GM21529 (cell line): ENCODE measurements around the gene SCN9A.
"Not testable (repeated sequence)": the region's sequence is repeated elsewhere in the genome, so short reads cannot be mapped to it uniquely, and the experiment has no call there.

Source experiments
- ATAC-seq: cut with Tn5 transposase; IDR thresholded peaks from one replicate; pipeline ENCODE4 v1.9.1; 2021; ENCODE audit not compliant: unreplicated experiment

Gene SCN9A

GRCh38 chr2:166375195-166375735 lies 479 bp downstream of the SCN9A start:
- ATAC-seq = no peak

DNA sequence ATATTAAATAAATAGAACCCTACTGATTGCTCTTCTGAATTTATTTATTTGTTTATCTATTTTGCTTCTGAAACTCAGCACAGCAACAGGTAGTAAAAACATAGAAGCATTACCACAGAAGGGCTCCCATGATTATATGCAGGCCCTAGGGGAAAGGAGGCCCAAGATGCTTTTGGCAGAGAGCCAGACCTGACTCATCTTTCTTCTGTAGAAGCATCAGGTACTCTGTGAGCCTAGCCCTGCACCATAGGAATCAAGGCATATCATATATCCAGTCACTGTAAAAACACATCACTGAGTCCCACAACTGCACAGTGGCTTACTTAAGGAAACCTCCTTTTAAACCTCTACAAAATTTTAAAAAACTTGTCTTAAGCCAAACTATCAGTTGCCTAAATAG lies 1.8 kb downstream of the SCN9A start:
- no peak for ATAC-seq

GRCh38 chr2:166373539-166373938 lies 2.2 kb downstream of the SCN9A start:
- no peak for ATAC-seq

- no peak for ATAC-seq
These were observed 2.6 kb downstream of the SCN9A start for GRCh38 chr2:166373105-166373504.

- ATAC-seq = no peak
These were observed 3.7 kb downstream of the SCN9A start for GRCh38 chr2:166372046-166372445.

- no peak for ATAC-seq
These were observed 9.8 kb downstream of the SCN9A start for GRCh38 chr2:166365803-166366420.

- no peak for ATAC-seq
These were observed 10.5 kb downstream of the SCN9A start for GRCh38 chr2:166365239-166365638.

- ATAC-seq = no peak
These were observed 11.1 kb downstream of the SCN9A start for GRCh38 chr2:166364476-166365161.

DNA sequence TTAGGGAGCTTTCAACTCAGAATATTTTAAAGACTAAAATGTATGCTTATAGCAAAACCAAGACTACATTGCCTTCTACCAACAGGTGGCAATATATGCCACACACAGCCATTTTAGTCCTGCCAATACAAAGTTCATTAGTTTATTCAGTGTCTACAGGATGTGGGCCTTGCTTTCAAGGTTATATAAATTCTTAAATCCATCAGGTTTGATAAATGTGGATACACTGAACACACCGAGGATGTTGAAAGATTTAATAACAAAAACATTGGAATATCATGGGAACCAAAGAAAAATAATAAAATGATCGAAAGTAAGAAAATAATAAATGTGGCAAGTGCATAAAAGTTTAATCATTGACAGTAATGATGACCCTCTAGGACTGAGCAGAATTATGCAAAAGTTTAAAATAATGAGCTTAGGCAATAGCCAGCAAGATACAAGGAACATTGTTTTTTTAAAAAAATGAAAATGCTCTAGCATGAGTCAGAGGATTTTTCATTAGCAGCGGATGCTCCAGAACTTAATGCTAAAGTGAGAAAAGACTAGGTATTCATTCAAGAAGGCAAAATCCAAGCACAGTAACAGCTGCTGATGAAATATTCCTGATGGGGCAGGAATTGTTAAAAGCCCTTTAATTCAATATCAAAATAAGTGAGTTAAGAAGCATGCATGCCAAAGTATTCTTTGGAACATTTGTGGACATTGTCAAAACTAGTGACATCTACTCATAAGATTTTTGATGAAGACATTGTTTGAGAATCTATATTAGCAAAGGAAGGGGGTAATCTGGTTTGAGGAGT lies 14.2 kb downstream of the SCN9A start:
- ATAC-seq = peak; percentile 66

DNA sequence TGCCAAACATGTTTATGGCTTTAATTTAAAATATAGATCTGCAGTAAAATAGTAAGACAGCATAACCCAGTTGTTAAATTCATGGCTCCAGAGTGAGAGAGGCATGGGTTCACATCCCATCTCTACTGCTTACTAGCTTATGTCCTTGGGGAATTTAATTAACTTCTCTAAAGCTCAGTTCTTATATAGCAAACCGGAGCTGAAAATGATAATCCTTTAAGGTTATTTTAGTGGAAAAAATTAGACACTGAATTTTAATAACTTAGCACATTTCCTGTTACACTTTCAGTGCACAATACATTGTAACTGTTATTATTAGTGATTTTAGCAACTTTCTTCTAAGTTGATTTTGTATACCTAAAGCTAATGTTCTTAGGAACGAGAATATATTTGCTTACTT lies 14.8 kb downstream of the SCN9A start:
- ATAC-seq = no peak

GRCh38 chr2:166360426-166360825 lies 15.3 kb downstream of the SCN9A start:
- ATAC-seq = no peak

GRCh38 chr2:166357950-166358321 lies 17.8 kb downstream of the SCN9A start:
- not testable (repeated sequence) for ATAC-seq

DNA sequence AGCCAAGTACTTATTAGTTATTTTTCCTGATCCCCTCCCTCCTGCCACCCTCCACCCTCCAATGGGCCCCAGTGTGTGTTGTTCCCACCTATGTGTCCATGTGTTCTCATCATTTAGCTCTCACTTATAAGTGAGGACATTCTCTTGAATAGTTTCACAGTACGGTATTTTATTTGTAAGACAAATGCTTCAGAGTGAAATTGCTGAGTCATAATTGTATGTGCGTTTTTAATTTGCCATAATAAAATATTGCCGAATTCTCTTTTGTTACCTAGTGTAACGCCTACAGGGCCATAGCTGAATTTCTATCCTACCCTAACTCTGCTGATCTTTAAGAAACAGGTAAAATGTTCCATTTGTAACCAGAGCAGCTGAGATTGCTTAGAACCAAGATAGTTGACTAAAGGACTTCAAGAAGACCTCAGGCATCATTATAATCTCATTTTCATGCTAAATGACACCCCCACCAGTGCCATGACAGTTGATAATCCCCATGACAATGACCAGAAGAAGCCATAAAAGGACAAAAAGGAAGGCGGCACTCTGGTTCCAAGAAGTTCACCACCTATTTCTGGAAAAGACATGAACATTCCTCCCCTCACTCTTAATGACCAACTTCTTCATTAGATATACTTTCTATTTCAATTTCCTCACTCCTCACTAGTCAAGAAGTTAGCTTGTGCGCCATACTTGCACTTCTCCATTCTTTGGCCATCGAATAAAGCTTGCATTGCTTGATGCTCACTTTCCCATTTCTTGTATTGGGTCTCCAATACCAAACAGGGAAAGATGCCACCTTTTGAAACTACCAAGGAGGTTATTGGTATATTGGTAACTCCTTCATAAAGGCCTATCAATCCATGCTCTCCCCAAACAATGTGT lies 18.4 kb downstream of the SCN9A start:
- ATAC-seq = no peak

- no peak for ATAC-seq
These were observed 24.4 kb downstream of the SCN9A start for GRCh38 chr2:166351319-166351718.

GRCh38 chr2:166350525-166350924 lies 25.2 kb downstream of the SCN9A start:
- ATAC-seq = no peak

DNA sequence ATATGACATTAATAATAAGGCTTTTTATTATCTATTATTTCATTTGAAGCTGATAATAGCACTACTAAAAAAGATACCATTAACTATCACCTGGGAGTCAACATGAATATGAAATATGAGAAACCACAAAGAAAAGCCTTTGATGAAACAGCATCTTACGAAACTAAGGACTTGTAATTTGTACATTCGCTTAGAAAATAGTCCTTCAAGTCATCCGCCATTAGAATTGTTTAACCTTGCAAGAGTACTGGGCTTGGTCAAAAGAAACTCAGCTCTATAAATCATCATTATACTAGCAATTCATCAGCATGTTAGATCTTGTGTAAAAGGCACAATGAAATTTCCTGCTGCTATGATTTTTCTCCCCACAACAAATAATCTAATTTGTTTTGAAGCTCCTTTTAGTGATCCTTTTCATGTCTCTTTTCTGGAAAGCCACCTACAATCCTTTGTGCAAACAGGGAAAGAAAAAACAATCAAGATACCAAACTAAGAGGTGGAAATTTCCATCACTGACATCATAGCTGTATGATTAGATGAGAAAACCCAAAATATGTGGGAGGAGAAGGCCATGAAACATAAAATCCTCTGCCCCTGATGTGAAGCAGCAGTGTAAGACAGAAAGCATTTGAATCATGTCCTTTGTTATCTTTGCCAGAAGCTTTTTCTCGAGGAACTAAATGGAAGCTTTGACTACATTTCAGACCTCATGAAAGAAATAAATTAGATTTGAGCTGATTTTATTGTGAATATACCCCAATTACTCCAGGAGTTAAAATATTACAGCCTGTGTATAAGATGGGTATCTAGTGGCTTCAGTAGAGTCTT lies 31.2 kb downstream of the SCN9A start:
- no peak for ATAC-seq

DNA sequence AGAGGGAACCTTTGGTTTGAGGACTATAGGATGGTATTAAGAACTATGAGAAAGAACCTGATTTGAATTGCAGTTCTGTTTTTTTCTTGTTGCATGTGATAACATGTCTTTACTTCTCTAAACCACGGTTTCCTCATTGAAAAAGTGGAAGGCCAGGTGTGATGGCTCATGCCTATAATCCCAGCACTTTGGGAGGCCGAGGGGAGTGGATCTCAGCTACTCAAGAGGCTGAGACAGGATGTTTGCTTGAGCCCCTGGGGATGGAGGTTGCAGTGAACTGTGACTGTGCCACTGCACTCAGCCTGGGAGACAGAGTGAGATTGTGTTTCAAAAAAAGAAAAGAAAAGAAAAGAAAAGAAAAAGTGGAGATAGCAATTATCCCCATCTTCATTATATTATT lies 32.3 kb downstream of the SCN9A start:
- no peak for ATAC-seq

GRCh38 chr2:166341426-166341825 lies 34.3 kb downstream of the SCN9A start:
- no peak for ATAC-seq

- no peak for ATAC-seq
These were observed 36.9 kb downstream of the SCN9A start for GRCh38 chr2:166338831-166339339.

DNA sequence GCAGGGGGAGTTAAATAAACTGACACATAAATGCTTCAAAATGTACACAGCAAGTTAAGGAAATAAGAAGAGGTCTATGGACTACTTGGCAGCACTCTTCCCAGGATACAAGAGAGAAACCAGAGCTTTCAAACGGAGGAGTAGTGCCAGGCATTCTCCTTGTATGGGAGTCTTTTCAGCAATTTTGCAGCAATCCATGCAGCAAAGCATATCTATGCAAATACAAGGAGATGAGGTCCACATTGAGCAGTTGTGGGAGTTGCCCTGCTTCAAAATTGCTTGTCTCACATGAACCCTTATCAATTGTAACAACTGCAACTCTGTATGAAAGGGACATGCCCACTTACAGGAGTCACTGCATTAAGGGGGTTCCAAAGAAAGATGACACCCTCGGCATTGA lies 37.8 kb downstream of the SCN9A start:
- no peak for ATAC-seq
